ENCODE results near the gene UBAC2. TPM values are rescaled to one million over a fixed set of nuclear protein-coding genes. Genes with fewer than 3 reads are reported as not detected.

UBAC2 gene
- total and polyA plus RNA-seq, 2 donors (not counting 1 experiment from before 2014, with no cell fraction given) = 32.4 to 87.4 TPM

- Histone ChIP-seq H3K4me2 (ENCODE audit: extremely low read depth, insufficient read depth, low read length) (no peak overlapping the region), H3K27ac (ENCODE audit: insufficient read depth, low read length) (no peak overlapping the region), H3K36me3 (ENCODE audit: control insufficient read depth, insufficient read depth, low read length) (no peaks in the 10 kb centered on the region), H2AFZ (ENCODE audit: low read length) (no peak overlapping the region), H3K4me3 (replicated peaks in 1 of 4; ENCODE audit: control extremely low read depth in 1 of 4, insufficient read depth in 1 of 4, low read depth in 3 of 4, low read length in 4 of 4) (no peak overlapping the region), H3K27me3 (ENCODE audit: control insufficient read depth, insufficient read depth, low read length) (no peaks in the 10 kb centered on the region), H3K4me1 (ENCODE audit: control insufficient read depth, extremely low read depth, insufficient read depth, low read length) (no peaks in the 10 kb centered on the region), H4K20me1 (ENCODE audit: control insufficient read depth, extremely low read depth, insufficient read depth, low read length) (no peaks in the 10 kb centered on the region), H3K9me3 (ENCODE audit: control insufficient read depth, insufficient read depth, low read depth, low read length) (no peaks in the 10 kb centered on the region), H3K79me2 (ENCODE audit: control insufficient read depth, insufficient read depth, low read length) (peaks cover 33% of the 10 kb centered on the region), H3K9ac (ENCODE audit: insufficient read depth, low read length) (no peak overlapping the region)
- TF ChIP-seq CTCF (conservative IDR thresholded peaks at IDR 0.05 in 1 of 2, IDR thresholded peaks at IDR 0.05 in 1 of 2; ENCODE audit: low read depth in 1 of 2, low read length in 2 of 2) (no peak), EZH2 (IDR thresholded peaks at IDR 0.05; ENCODE audit: low read length, missing control alignments) (no peak)
- DNase-seq (ENCODE audit: low read depth in 2 of 2) = no peak
These were observed 6.2 kb downstream of the UBAC2 start for GRCh38 chr13:99206873-99207272.

DNA sequence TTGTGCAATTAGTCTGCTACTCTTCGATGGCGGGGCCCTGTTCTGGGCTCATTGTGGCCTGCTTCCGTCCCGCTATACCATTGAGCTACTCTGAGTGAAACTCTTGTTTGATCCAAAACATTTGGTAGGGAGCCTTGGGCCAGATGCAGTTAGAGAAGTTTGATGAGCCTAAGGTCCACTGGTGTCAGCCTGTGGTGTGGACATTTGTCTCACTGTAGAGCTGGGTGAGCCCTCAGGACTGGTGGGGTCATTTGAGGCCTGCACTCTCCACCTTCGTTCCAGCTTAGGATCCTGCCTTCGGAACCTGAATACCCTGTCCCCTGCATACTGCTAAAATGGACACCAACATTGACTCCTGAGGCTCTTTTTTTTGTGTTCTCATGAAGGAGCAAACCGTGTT, 6.9 kb downstream of the UBAC2 start:
- H4K20me1 ChIP-seq (ENCODE audit: control insufficient read depth, extremely low read depth, insufficient read depth, low read length) = no peaks in the 10 kb centered on the region
- H3K27me3 ChIP-seq (ENCODE audit: control insufficient read depth, insufficient read depth, low read length) = no peaks in the 10 kb centered on the region

DNA sequence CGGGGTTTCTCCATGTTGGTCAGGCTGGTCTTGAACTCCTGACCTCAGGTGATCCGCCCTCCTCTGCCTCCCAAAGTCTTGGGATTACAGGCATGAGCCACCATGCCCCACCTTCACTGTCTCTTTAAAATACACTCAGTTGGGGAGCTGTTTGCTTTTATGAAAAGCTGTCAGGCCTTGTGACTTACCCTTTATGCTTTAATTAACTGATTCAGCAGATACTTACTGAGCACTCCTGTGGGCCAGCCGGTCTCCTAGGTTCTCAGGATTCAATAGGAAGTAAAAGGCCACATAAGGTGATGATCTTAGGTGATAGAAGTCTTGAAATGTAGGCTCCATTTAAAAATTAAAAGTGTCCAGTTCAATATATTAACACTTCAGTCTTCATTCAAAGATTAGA, 7.5 kb downstream of the UBAC2 start:
- Histone ChIP-seq H3K9ac (ENCODE audit: insufficient read depth, low read length) (no peak overlapping the region), H3K27me3 (ENCODE audit: control insufficient read depth, insufficient read depth, low read length) (no peaks in the 10 kb centered on the region), H3K27ac (ENCODE audit: insufficient read depth, low read length) (no peak overlapping the region), H3K79me2 (ENCODE audit: control insufficient read depth, insufficient read depth, low read length) (peaks cover 24% of the 10 kb centered on the region), H2AFZ (ENCODE audit: low read length) (no peak overlapping the region), H4K20me1 (ENCODE audit: control insufficient read depth, extremely low read depth, insufficient read depth, low read length) (no peaks in the 10 kb centered on the region), H3K4me1 (ENCODE audit: control insufficient read depth, extremely low read depth, insufficient read depth, low read length) (no peaks in the 10 kb centered on the region), H3K4me3 (replicated peaks in 1 of 4; ENCODE audit: control extremely low read depth in 1 of 4, insufficient read depth in 1 of 4, low read depth in 3 of 4, low read length in 4 of 4) (no peak overlapping the region), H3K4me2 (ENCODE audit: extremely low read depth, insufficient read depth, low read length) (no peak overlapping the region), H3K9me3 (ENCODE audit: control insufficient read depth, insufficient read depth, low read depth, low read length) (no peaks in the 10 kb centered on the region), H3K36me3 (ENCODE audit: control insufficient read depth, insufficient read depth, low read length) (no peaks in the 10 kb centered on the region)
- TF ChIP-seq EZH2 (IDR thresholded peaks at IDR 0.05; ENCODE audit: low read length, missing control alignments) = no peak
- no peak for TF ChIP-seq CTCF (conservative IDR thresholded peaks at IDR 0.05 in 1 of 2, IDR thresholded peaks at IDR 0.05 in 1 of 2; ENCODE audit: low read depth in 1 of 2, low read length in 2 of 2)
- no peak for DNase-seq (ENCODE audit: low read depth in 2 of 2)

More for the DNA sequence above, 6.9 kb downstream of the UBAC2 start:
- no peaks in the 10 kb centered on the region for H3K9me3 ChIP-seq (ENCODE audit: control insufficient read depth, insufficient read depth, low read depth, low read length)
- TF ChIP-seq EZH2 (IDR thresholded peaks at IDR 0.05; ENCODE audit: low read length, missing control alignments) = no peak
- no peak for TF ChIP-seq CTCF (conservative IDR thresholded peaks at IDR 0.05 in 1 of 2, IDR thresholded peaks at IDR 0.05 in 1 of 2; ENCODE audit: low read depth in 1 of 2, low read length in 2 of 2)
- H3K27ac ChIP-seq (ENCODE audit: insufficient read depth, low read length) = no peak overlapping the region
- no peak for DNase-seq (ENCODE audit: low read depth in 2 of 2)
- H3K79me2 ChIP-seq (ENCODE audit: control insufficient read depth, insufficient read depth, low read length) = peaks cover 28% of the 10 kb centered on the region
- H3K4me3 ChIP-seq (replicated peaks in 1 of 4; ENCODE audit: control extremely low read depth in 1 of 4, insufficient read depth in 1 of 4, low read depth in 3 of 4, low read length in 4 of 4) = no peak overlapping the region
- no peak overlapping the region for H3K9ac ChIP-seq (ENCODE audit: insufficient read depth, low read length)
- H3K36me3 ChIP-seq (ENCODE audit: control insufficient read depth, insufficient read depth, low read length) = no peaks in the 10 kb centered on the region
- H2AFZ ChIP-seq (ENCODE audit: low read length) = no peak overlapping the region
- H3K4me1 ChIP-seq (ENCODE audit: control insufficient read depth, extremely low read depth, insufficient read depth, low read length) = no peaks in the 10 kb centered on the region
- no peak overlapping the region for H3K4me2 ChIP-seq (ENCODE audit: extremely low read depth, insufficient read depth, low read length)

All from fibroblast of lung (primary cell).